Measurements from ENCODE around the gene A4GALT. TPM values are rescaled to one million over a fixed set of nuclear protein-coding genes. Genes with fewer than 3 reads are reported as not detected.
A peak's percentile ranks its signal among the peaks of the same experiment; 100 is the strongest.

The A4GALT gene
- total and polyA plus RNA-seq, 2 of the 13 experiments (the other 11 are each of a cell fraction or from before 2014, with no cell fraction given), result 0.09 to 1.1 TPM

- TF ChIP-seq, protein P1, sequence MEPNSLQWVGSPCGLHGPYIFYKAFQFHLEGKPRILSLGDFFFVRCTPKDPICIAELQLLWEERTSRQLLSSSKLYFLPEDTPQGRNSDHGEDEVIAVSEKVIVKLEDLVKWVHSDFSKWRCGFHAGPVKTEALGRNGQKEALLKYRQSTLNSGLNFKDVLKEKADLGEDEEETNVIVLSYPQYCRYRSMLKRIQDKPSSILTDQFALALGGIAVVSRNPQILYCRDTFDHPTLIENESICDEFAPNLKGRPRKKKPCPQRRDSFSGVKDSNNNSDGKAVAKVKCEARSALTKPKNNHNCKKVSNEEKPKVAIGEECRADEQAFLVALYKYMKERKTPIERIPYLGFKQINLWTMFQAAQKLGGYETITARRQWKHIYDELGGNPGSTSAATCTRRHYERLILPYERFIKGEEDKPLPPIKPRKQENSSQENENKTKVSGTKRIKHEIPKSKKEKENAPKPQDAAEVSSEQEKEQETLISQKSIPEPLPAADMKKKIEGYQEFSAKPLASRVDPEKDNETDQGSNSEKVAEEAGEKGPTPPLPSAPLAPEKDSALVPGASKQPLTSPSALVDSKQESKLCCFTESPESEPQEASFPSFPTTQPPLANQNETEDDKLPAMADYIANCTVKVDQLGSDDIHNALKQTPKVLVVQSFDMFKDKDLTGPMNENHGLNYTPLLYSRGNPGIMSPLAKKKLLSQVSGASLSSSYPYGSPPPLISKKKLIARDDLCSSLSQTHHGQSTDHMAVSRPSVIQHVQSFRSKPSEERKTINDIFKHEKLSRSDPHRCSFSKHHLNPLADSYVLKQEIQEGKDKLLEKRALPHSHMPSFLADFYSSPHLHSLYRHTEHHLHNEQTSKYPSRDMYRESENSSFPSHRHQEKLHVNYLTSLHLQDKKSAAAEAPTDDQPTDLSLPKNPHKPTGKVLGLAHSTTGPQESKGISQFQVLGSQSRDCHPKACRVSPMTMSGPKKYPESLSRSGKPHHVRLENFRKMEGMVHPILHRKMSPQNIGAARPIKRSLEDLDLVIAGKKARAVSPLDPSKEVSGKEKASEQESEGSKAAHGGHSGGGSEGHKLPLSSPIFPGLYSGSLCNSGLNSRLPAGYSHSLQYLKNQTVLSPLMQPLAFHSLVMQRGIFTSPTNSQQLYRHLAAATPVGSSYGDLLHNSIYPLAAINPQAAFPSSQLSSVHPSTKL (CRISPR knock-in tag; IDR thresholded peaks at IDR 0.05), result peak; percentile 69
- TF ChIP-seq ZNF567 (CRISPR knock-in tag; IDR thresholded peaks at IDR 0.05; ENCODE audit: borderline replicate concordance), result no peak
- no peak for TF ChIP-seq ZNF83 (CRISPR knock-in tag; IDR thresholded peaks at IDR 0.05; ENCODE audit: borderline replicate concordance)
- peak; percentile 53 for TF ChIP-seq GABPB1 (CRISPR knock-in tag; IDR thresholded peaks at IDR 0.05)
- TF ChIP-seq ERF (CRISPR knock-in tag; IDR thresholded peaks at IDR 0.05), result 0 out of 2 replicates have a peak, but pooled peaks have one; percentile 22
- TF ChIP-seq ZBTB2 (CRISPR knock-in tag; IDR thresholded peaks at IDR 0.05; ENCODE audit: low read depth), result no peak
- 0 out of 2 replicates have a peak, but pooled peaks have one; percentile 16 for TF ChIP-seq MIXL1 (CRISPR knock-in tag; IDR thresholded peaks at IDR 0.05)
- TF ChIP-seq MTERF4 (CRISPR knock-in tag; IDR thresholded peaks at IDR 0.05), result no peak
- peak; percentile 86; the same call in 1 of the 2 replicates for TF ChIP-seq TBX2 (CRISPR knock-in tag; IDR thresholded peaks at IDR 0.05; ENCODE audit: borderline replicate concordance)
- TF ChIP-seq ZNF790 (CRISPR knock-in tag; IDR thresholded peaks at IDR 0.05; ENCODE audit: borderline replicate concordance), result no peak; the same call in 1 of the 2 replicates
- TF ChIP-seq RXRB (CRISPR knock-in tag; IDR thresholded peaks at IDR 0.05; ENCODE audit: borderline replicate concordance), result peak; percentile 37; the same call in 1 of the 2 replicates
- TF ChIP-seq ZNF362 (CRISPR knock-in tag; IDR thresholded peaks at IDR 0.05; ENCODE audit: borderline replicate concordance), result no peak
- peak; percentile 67 for TF ChIP-seq RARA (CRISPR knock-in tag; IDR thresholded peaks at IDR 0.05)
- TF ChIP-seq, protein P2, sequence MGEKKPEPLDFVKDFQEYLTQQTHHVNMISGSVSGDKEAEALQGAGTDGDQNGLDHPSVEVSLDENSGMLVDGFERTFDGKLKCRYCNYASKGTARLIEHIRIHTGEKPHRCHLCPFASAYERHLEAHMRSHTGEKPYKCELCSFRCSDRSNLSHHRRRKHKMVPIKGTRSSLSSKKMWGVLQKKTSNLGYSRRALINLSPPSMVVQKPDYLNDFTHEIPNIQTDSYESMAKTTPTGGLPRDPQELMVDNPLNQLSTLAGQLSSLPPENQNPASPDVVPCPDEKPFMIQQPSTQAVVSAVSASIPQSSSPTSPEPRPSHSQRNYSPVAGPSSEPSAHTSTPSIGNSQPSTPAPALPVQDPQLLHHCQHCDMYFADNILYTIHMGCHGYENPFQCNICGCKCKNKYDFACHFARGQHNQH (CRISPR knock-in tag; IDR thresholded peaks at IDR 0.05), result peak; percentile 42; the same call in 1 of the 2 replicates
- no peak for TF ChIP-seq FOXP1 (IDR thresholded peaks at IDR 0.05)
- TF ChIP-seq FOXP1 (CRISPR knock-in tag; IDR thresholded peaks at IDR 0.05), result no peak
- peak; percentile 92; the same call in 1 of the 2 replicates for TF ChIP-seq ETV5 (CRISPR knock-in tag; IDR thresholded peaks at IDR 0.05; ENCODE audit: borderline replicate concordance)
- 0 out of 4 replicates have a peak, but pooled peaks have one; percentile 20 to 24 for TF ChIP-seq NR2F1 (CRISPR knock-in tag; IDR thresholded peaks at IDR 0.05)
- peak; percentile 73 for TF ChIP-seq NR2F6 (IDR thresholded peaks at IDR 0.05)
- TF ChIP-seq NR2F6 (CRISPR knock-in tag; IDR thresholded peaks at IDR 0.05), result peak; percentile 58; the same call in 1 of the 2 replicates
- TF ChIP-seq PITX1 (CRISPR knock-in tag; IDR thresholded peaks at IDR 0.05), result peak; percentile 94
- TF ChIP-seq ZNF605 (CRISPR knock-in tag; IDR thresholded peaks at IDR 0.05), result 0 out of 2 replicates have a peak, but pooled peaks have one; percentile 54
- TF ChIP-seq NR2F2 (IDR thresholded peaks at IDR 0.05; ENCODE audit: borderline replicate concordance, low read depth), result peak; percentile 66; the same call in 1 of the 2 replicates
Observed at GRCh38 chr22:42676059-42676607, 44.5 kb downstream of the A4GALT start (continued).

Data from HepG2 (cell line).